Fibroblast of lung (primary cell): ENCODE results near the gene HSPG2.

Source experiments
- EZH2 ChIP-seq: IDR thresholded peaks from 2 replicates; pipeline ENCODE4 v1.5.1; 2012; ENCODE audit warnings: low read length, control low read depth, mild to moderate bottlenecking; ENCODE audit errors: missing control alignments
- TF ChIP-seq, protein P1 (sequence below), 2 donors: IDR thresholded peaks in 1 of 2; conservative IDR thresholded peaks in 1 of 2; 1 replicate in 1 of 2; 2 replicates in 1 of 2; pipeline ENCODE4 v1.5.1; 2011 to 2012; ENCODE audit warnings: low read length in 2 of 2, control low read depth in 1 of 2, inconsistent platforms in 1 of 2, low read depth in 1 of 2, mild to moderate bottlenecking in 1 of 2

- TF ChIP-seq, protein P1, sequence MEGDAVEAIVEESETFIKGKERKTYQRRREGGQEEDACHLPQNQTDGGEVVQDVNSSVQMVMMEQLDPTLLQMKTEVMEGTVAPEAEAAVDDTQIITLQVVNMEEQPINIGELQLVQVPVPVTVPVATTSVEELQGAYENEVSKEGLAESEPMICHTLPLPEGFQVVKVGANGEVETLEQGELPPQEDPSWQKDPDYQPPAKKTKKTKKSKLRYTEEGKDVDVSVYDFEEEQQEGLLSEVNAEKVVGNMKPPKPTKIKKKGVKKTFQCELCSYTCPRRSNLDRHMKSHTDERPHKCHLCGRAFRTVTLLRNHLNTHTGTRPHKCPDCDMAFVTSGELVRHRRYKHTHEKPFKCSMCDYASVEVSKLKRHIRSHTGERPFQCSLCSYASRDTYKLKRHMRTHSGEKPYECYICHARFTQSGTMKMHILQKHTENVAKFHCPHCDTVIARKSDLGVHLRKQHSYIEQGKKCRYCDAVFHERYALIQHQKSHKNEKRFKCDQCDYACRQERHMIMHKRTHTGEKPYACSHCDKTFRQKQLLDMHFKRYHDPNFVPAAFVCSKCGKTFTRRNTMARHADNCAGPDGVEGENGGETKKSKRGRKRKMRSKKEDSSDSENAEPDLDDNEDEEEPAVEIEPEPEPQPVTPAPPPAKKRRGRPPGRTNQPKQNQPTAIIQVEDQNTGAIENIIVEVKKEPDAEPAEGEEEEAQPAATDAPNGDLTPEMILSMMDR (conservative IDR thresholded peaks at IDR 0.05 in 1 of 2, IDR thresholded peaks at IDR 0.05 in 1 of 2; ENCODE audit: low read depth in 1 of 2, low read length in 2 of 2), result no peak
- TF ChIP-seq EZH2, result no peak
Observed at GRCh38 chr1:21931171-21932093, 5.7 kb downstream of the HSPG2 start.
